Muscle layer of duodenum (tissue), 2 donors: ENCODE measurements around the gene SYT3.
"Not testable (repeated sequence)": the region's sequence is repeated elsewhere in the genome, so short reads cannot be mapped to it uniquely, and the experiment has no call there.

Source experiments
- H3K27ac ChIP-seq: one replicate; pipeline ENCODE4 v1.7.0; 2013; ENCODE audit warnings: mild to moderate bottlenecking, low read length
- H3K27me3 ChIP-seq: one replicate; pipeline ENCODE4 v1.7.0; 2013; ENCODE audit warnings: low read depth, mild to moderate bottlenecking, control low read depth, low read length
- H3K36me3 ChIP-seq, 2 donors: one replicate each; pipeline ENCODE4 v1.7.0; 2013; ENCODE audit warnings: low read length in 2 of 2, control low read depth in 1 of 2, mild to moderate bottlenecking in 1 of 2; ENCODE audit not compliant: insufficient read depth in 2 of 2, control insufficient read depth in 1 of 2
- H3K4me1 ChIP-seq, 2 donors: one replicate each; pipeline ENCODE4 v1.7.0; 2013; ENCODE audit warnings: low read length in 2 of 2, mild to moderate bottlenecking in 2 of 2, control low read depth in 1 of 2, moderate library complexity in 1 of 2; ENCODE audit not compliant: insufficient read depth in 2 of 2, control insufficient read depth in 1 of 2
- H3K4me3 ChIP-seq, 2 donors: one replicate each; pipeline ENCODE4 v1.7.0; 2013; ENCODE audit warnings: low read length in 2 of 2, low read depth in 1 of 2, mild to moderate bottlenecking in 1 of 2
- H3K9me3 ChIP-seq, 2 donors: one replicate each; pipeline ENCODE4 v1.7.0; 2013; ENCODE audit warnings: low read length in 2 of 2, control low read depth in 1 of 2, mild to moderate bottlenecking in 1 of 2; ENCODE audit not compliant: control insufficient read depth in 1 of 2
- donor health status: healthy.

The SYT3 gene

GRCh38 chr19:50632151-50632835 lies 7.4 kb downstream of the SYT3 start:
- Histone ChIP-seq H3K27me3 (no peaks in the 10 kb centered on the region), H3K36me3 (no peaks in the 10 kb centered on the region), H3K4me1 (no peaks in the 10 kb centered on the region)

GRCh38 chr19:50629801-50630200 lies 9.9 kb downstream of the SYT3 start:
- Histone ChIP-seq H3K4me3 (no peak overlapping the region), H3K9me3 (peaks cover 7 to 20% of the 10 kb centered on the region in 2 donors), H3K4me1 (no peaks in the 10 kb centered on the region), H3K27me3 (no peaks in the 10 kb centered on the region), H3K36me3 (no peaks in the 10 kb centered on the region), H3K27ac (no peak overlapping the region)

More at GRCh38 chr19:50632151-50632835, 7.4 kb downstream of the SYT3 start:
- H3K9me3 ChIP-seq: peaks cover 7 to 29% of the 10 kb centered on the region in 2 donors
- no peak overlapping the region for H3K4me3 ChIP-seq
- H3K27ac ChIP-seq: no peak overlapping the region

- Histone ChIP-seq H3K27ac (no peak overlapping the region), H3K4me3 (no peak overlapping the region), H3K27me3 (no peaks in the 10 kb centered on the region), H3K4me1 (no peaks in the 10 kb centered on the region), H3K9me3 (peaks cover 7 to 14% of the 10 kb centered on the region in 2 donors), H3K36me3 (no peaks in the 10 kb centered on the region)
Observed at GRCh38 chr19:50629194-50629593, 10.5 kb downstream of the SYT3 start.

DNA sequence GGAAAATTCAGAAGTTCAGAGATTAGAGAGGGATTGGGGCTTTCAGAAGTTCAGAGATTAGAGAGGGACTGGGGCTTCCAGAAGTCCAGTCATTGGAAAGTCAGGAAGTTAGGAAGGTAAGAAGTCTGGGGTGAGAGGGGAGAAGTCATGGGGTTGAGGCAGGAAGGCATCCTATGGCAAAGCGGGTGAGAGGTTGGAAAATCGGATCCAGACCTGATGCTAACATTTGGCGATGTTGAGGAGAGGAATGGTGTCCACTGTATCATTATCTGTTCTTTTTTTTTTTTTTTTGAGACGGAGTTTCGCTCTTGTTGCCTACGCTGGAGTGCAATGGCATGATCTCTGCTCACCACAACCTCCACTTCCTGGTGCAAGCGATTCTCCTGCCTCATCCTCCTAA lies 11.1 kb downstream of the SYT3 start:
- no peak overlapping the region for H3K27ac ChIP-seq
- no peak overlapping the region for H3K4me3 ChIP-seq
- H3K36me3 ChIP-seq: no peaks in the 10 kb centered on the region
- H3K9me3 ChIP-seq: peaks cover 5 to 7% of the 10 kb centered on the region in 2 donors
- no peaks in the 10 kb centered on the region for H3K27me3 ChIP-seq
- H3K4me1 ChIP-seq: no peaks in the 10 kb centered on the region

DNA sequence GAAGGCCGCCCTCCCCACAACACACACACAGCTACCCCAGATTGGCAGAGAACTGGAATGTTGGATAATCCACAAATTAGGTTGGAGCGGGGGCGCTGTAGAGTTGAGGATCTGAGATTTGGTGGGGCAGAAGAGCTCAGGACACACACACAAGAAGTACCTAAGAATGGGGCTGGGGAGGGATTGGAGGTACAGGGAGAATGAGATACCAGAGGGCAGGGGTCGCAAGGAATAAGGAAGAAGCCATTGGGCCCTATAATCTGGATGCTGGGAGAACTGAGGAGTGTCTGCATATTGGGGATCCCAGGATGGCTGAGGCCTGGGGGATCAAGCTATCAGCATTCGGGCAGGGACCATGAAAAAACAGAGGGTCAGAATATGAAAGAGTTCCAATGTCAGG lies 11.5 kb downstream of the SYT3 start:
- Histone ChIP-seq H3K27me3 (no peaks in the 10 kb centered on the region), H3K9me3 (peaks cover under 1 to 3% of the 10 kb centered on the region in 2 donors), H3K27ac (no peak overlapping the region), H3K36me3 (no peaks in the 10 kb centered on the region), H3K4me3 (no peak overlapping the region), H3K4me1 (no peaks in the 10 kb centered on the region)

DNA sequence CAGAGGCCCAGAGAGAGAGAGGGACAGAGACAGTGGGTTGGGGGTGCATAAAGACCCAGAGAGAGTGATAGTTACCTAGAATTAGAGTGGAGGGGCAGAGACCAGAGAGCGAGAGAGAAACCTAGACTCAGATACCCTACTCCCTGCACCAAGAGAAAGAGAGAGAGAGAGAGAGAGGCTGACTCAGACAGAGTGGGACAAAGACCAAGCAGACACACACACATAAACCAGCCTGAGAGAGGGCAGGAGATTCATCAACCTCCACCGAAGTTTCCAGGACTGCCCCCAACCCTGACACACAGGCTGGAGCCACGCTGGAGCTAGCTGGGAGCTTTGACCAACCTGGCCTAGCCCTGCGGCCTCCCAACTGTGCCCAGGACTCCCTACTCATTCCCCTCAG lies 12.9 kb downstream of the SYT3 start:
- no peak overlapping the region for H3K4me3 ChIP-seq
- H3K27me3 ChIP-seq: no peaks in the 10 kb centered on the region
- H3K27ac ChIP-seq: no peak overlapping the region
- H3K4me1 ChIP-seq: no peaks in the 10 kb centered on the region
- no peaks in the 10 kb centered on the region for H3K9me3 ChIP-seq
- H3K36me3 ChIP-seq: no peaks in the 10 kb centered on the region

DNA sequence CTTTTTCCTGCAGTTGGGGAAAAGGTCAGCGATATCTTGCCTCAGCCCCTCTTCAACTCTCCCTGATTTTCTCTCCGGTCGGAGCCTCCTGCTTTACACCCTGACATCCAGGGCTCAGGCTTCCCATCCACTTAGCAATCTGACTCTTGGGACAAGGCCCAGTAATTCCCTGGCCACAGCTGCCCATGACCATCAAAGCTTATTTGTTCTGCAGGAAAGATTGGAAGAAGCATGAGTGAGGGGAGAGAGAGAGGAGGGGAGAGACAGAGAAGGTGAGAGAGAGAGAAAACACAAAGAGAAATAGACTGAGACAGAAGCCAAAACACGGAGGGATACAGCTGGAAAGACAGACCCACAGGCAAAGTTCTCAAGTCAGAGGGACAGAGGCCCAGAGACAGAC lies 13.7 kb downstream of the SYT3 start:
- H3K4me1 ChIP-seq: no peaks in the 10 kb centered on the region
- no peak overlapping the region for H3K4me3 ChIP-seq
- H3K9me3 ChIP-seq: no peaks in the 10 kb centered on the region
- no peaks in the 10 kb centered on the region for H3K36me3 ChIP-seq
- no peak overlapping the region for H3K27ac ChIP-seq
- H3K27me3 ChIP-seq: no peaks in the 10 kb centered on the region

GRCh38 chr19:50624949-50625600 lies 14.6 kb downstream of the SYT3 start:
- Histone ChIP-seq H3K4me1 (no peaks in the 10 kb centered on the region), H3K4me3 (no peak overlapping the region)

GRCh38 chr19:50620394-50620906 lies 19.2 kb downstream of the SYT3 start:
- H3K4me1 ChIP-seq, H3K4me3 ChIP-seq, H3K9me3 ChIP-seq, H3K27me3 ChIP-seq, H3K27ac ChIP-seq, H3K36me3 ChIP-seq: not testable (repeated sequence)

More at GRCh38 chr19:50624949-50625600, 14.6 kb downstream of the SYT3 start:
- Histone ChIP-seq H3K9me3 (no peaks in the 10 kb centered on the region), H3K27me3 (no peaks in the 10 kb centered on the region), H3K27ac (no peak overlapping the region), H3K36me3 (no peaks in the 10 kb centered on the region)

DNA sequence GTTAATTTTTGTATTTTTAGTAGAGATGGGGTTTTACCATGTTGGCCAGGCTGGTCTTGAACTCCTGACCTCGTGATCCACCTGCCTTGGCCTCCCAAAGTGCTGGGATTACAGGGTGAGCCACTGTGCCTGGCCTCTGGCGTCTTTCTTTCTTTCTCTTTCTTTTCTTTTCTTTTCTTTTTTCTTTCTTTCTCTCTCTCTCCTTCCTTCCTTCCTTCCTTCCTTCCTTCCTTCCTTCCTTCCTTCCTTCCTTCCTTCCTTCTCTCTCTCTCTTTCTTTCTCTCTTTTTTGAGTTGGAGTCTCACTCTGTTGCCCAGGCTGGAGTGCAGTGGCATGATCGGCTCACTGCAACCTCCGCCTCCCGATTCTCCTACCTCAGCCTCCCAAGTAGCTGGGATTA lies 20.5 kb downstream of the SYT3 start:
- not testable (repeated sequence) for H3K36me3 ChIP-seq, H3K27ac ChIP-seq, H3K27me3 ChIP-seq, H3K4me3 ChIP-seq, H3K9me3 ChIP-seq, H3K4me1 ChIP-seq

DNA sequence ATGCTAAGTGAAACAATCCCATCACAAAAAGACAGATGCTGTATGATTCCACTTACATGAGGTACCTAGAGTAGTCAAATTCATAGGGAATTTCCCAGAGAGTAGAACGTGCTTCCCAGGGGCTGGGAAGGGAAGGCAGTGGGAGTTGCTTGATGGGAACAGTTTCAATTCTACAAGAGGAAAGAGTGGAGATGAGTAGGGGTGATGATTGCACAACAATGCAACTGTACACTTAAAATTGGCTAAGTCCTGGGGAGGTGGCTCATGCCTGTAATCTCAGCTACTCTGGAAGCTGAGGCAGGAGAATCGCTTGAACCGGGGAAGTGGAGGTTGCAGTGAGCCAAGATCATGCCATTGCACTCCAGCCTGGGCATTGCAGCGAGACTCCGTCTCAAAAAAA lies 21.3 kb downstream of the SYT3 start:
- H3K27me3 ChIP-seq, H3K4me3 ChIP-seq, H3K27ac ChIP-seq, H3K4me1 ChIP-seq, H3K9me3 ChIP-seq, H3K36me3 ChIP-seq: not testable (repeated sequence)
